HG02852 (cell line): ENCODE data around the gene TMA7B.

ENCODE experiments used
- ATAC-seq: cut with Tn5 transposase; IDR thresholded peaks from one replicate; pipeline ENCODE4 v1.9.1; 2021; ENCODE audit warnings: mild to moderate bottlenecking, moderate library complexity; ENCODE audit not compliant: unreplicated experiment

TMA7B gene

DNA sequence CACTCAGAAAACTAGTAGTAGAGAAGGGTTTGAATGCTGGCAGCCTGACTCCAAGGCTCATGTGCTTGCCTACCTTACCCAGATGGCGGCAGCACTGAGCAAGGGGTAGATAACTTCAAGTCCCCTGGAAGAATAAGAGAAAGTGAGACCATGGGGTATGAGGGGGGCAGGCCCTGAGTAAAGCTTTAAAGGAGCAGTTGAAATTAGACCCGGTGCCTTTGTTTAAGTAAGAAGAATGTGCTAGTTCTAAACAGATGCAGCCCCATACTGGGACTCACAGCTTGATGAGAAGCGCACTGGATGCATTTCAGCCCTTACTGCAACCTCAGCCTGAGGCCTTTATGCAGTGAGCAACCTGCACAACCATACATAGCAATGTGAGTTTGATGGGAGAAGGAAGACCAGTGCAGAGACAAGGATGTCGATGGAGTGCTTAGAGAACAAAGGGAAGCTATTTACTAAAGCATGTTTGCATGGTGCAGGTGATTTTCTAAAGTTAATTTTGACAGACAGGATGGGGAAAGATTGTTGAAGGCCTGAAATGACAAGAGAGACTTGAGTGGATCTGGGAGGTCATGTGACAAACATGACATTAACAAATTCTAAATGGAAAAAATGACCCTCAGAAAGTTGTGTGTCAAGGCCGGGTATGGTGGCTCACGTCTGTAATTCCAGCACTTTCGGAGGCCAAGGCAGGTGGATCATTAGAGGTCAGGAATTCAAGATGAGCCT, 27.1 kb upstream of the TMA7B start:
- no peak for ATAC-seq

GRCh38 chr22:39933741-39934140, 26.5 kb upstream of the TMA7B start:
- no peak for ATAC-seq

DNA sequence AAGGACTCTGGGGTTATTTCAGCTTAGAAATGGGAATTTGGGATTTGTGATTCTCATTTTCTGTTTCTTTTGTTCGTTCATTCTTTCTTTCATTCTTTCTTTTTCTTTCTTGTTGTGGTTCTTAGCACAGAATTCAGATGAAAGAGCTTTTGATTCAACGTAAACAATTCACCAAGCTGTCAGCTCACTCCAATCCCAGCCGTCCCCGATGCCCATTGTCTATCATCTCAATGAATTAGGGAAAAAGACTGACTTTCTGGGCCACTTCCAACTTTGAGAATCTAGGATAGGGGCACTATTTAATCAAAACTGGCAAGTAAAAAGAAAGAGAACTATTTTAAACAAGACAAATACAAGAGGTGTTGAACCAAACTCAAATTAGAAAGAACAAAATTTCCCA, 25.1 kb upstream of the TMA7B start:
- no peak for ATAC-seq

DNA sequence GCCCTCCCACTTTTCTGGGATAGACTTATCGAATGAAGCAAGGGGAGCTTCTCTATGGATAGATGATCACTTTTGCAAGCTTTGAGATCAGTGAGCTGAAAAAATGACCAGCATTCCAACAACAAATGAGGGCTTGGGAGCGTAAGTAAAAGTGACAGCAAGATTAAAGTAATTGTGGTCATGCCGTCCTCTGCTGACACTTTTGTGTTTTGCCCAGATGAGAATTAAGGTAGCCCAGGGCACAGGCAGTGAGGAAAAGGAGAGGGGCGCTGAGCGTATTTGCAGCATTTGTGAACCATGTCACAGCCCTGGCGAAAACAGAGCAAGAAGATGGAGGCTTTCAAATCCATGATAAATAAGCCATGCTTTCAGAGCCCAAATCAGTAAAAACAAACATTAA, 24.6 kb upstream of the TMA7B start:
- ATAC-seq: no peak

DNA sequence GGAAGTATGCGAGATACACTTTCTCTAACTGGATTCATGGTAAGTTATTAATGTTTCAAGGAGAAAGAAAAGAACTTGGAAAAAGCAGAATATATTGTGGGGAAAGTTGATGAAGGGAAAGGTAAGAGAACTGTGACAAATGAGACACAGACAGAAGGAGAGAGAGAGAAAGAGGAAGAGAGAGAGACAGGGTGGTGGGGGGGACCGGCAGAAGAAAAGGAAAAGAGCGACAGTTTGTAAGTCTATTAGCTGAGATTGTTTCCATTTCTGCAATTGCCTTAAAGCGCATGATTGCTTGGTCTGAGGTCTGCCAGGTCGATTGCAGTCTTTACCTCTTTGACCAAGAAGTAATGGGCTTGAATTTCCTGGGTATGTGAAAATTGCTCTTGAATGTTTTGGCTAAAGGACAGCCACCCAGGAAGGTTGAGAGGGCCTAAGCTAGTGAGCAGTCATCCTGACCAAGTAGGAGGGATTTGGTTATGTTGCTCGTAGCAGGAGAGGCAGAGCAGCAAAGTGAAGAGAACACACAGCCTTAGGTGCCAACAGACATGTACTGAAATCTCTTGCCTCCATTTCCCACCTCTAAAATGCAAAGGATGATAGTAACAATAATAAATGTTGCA, 23.6 kb upstream of the TMA7B start:
- no peak for ATAC-seq

- ATAC-seq: no peak
Observed at GRCh38 chr22:39937906-39938305, 22.3 kb upstream of the TMA7B start.

GRCh38 chr22:39938509-39939111, 21.6 kb upstream of the TMA7B start:
- no peak for ATAC-seq

DNA sequence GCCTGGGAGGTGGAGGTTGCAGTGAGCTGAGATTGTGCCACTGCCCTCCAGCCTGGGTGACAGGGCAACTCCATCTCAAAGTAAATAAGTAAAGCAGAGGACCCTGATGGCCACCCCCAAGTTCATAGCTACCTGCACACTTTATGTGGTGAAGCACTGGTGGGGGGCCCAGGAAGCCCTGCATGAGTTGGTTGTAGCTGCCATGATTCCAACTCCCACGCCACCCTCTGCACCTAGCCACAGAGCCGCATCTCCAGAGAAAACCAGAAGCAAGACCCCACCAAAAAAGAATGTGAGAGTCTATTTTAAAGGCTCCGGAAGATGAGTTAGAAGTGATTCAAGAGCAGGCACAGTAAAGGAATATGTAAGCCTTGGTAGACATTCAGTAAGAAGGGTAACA, 20.4 kb upstream of the TMA7B start:
- ATAC-seq: no peak

GRCh38 chr22:39940757-39941305, 19.4 kb upstream of the TMA7B start:
- ATAC-seq: no peak

GRCh38 chr22:39941601-39942000, 18.6 kb upstream of the TMA7B start:
- no peak for ATAC-seq

DNA sequence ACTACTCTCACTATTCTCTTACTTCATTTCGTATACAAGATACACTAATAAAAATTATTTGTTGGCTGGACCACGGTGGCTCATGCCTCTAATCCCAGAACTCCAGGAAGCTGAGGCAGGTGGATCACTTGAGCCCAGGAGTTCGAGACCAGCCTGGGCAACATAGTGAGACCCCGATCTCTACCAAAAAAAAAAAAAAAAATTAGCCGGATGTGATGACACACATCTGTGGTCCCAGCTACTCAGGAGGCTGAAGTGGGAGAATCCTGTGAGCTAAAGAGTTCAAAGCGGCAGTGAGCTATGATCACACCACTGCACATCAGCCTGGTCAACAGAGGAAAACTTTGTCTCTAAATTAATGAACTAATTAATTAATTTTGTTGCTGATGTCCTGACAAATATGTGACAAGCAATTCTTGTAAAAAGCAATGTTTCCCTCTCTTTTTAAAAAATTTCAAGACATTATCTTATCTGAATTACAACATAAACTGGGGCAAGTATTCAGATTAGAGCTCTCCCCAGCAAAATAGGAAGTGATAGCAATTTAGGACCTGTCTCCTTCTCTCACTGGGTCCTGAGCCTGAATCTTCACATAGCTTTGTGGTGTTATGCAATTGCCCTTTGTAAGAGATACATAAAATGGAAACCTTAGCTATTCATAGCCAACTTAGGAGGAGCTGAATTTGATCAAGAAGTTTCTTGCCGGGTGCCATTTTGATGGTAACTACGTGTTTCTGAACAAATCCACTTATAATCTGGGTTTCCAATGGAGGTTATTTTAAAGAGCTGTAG, 17.6 kb upstream of the TMA7B start:
- no peak for ATAC-seq

DNA sequence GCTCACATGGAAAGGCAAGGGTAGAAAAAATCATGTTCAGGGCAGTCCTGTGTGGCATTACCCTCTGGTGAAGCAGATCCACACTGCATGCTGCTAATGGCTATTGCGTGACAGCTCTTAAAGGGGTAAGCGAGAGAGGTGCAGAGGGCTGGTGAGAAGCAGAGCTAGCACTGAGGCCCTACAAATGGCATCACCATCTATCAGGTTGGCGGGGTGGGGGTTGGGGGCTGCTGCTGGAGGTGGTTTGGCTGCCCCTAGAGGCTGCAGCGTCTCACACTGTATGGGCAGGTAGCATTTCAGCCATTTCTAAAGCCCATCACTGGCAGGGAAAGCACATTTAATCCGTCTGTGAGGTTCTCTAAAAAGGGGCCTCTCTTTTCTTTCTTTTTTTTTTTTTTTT, 16.9 kb upstream of the TMA7B start:
- no peak for ATAC-seq

- no peak for ATAC-seq
Observed at GRCh38 chr22:39943953-39944872, 16.0 kb upstream of the TMA7B start.

DNA sequence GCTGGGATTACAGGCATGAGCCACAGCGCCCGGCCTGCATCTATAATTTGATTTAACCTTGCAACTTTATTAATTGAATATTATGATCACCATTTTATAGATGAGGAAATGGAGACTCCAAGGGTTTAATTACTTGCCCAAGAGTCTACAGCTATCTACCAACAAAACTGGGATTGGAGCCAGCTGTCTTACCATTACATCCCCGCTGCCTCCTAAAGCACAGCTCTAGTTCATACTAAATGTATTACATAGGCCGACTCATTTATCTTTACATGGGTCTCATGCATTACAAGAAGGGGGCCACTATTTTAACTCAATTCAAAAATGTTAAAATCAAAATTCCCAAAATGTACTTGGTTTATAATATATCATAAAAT, 14.1 kb upstream of the TMA7B start:
- no peak for ATAC-seq

GRCh38 chr22:39946503-39947219, 13.5 kb upstream of the TMA7B start:
- no peak for ATAC-seq

- no peak for ATAC-seq
Observed at GRCh38 chr22:39947220-39948216, 12.7 kb upstream of the TMA7B start.

DNA sequence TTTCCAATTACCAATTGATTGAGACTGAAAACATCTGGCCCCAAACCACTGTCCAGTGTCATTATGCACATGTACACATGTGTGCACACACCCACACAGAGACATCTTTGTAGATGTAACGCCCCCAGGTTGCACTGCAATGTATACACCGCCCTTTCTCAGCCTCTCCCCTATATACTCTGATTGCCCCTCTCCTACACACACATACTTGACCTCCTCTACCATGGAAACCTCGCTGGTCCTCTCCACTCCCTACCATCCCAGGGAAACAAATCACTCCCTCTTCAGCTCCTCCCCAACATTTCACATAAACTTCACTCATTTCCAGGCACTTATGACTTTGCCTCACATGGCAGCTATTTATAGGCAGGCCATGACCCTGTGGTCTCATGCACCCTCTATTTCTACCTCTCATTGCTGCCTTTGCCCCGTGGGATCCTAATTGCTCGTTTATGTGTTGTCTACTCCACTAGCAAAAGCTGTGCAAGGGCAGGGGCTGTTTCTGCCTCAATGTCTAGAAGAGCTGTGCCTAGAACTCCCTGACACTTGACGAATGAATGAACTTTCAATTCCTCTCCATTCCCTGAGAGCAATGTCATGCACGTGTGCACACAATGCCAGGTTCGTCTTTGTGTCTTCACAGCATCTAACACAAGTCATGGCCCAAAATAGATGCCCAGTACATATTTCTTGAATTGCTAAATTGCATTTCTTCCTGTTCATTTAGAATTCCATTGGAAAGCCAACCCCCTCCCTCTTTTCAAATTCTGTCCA, 10.0 kb upstream of the TMA7B start:
- ATAC-seq: no peak
